SK-N-SH (cell line): ENCODE data around the gene IKZF2.

Source experiments
- CHD2 ChIP-seq: fragments of 150-350 bp; IDR thresholded peaks from 2 replicates; pipeline ENCODE4 v1.6.1; 2018; ENCODE audit warnings: low read length; ENCODE audit not compliant: partially characterized antibody
- EP300 ChIP-seq, 2 experiments: IDR thresholded peaks; 2 replicates each; pipeline versions ENCODE4 v1.4.0 to v1.6.1; 2012; ENCODE audit warnings: borderline replicate concordance in 1 of 2, low read depth in 1 of 2, low read length in 1 of 2
- EZH2phosphoT487 ChIP-seq: fragments of 200-600 bp; sonication (generic); IDR thresholded peaks from 2 replicates; pipeline ENCODE4 v1.6.1; 2017; ENCODE audit warnings: low read depth, mixed run types, mild to moderate bottlenecking, antibody characterized with exemption, moderate library complexity, borderline replicate concordance
- GABPA ChIP-seq: IDR thresholded peaks from 2 replicates; pipeline ENCODE4 v1.4.0; 2012; ENCODE audit warnings: low read depth, mild to moderate bottlenecking
- MAX ChIP-seq: IDR thresholded peaks from 2 replicates; pipeline ENCODE4 v1.4.0; 2012; ENCODE audit warnings: low read depth
- MXI1 ChIP-seq: IDR thresholded peaks from 2 replicates; pipeline ENCODE4 v1.6.1; 2012; ENCODE audit warnings: mild to moderate bottlenecking, low read depth, low read length, improper control_type of control experiment
- NFIC ChIP-seq: IDR thresholded peaks from 2 replicates; pipeline ENCODE4 v1.4.0; 2012; ENCODE audit warnings: borderline replicate concordance
- RAD21 ChIP-seq: IDR thresholded peaks from 2 replicates; pipeline ENCODE4 v1.6.1; 2012; ENCODE audit warnings: mild to moderate bottlenecking, low read length
- RFX5 ChIP-seq: IDR thresholded peaks from 2 replicates; pipeline ENCODE4 v1.6.1; 2012; ENCODE audit warnings: mild to moderate bottlenecking, improper control_type of control experiment, low read length
- RXRA ChIP-seq: IDR thresholded peaks from 2 replicates; pipeline ENCODE4 v1.4.0; 2012; ENCODE audit warnings: low read depth, mild to moderate bottlenecking, borderline replicate concordance
- SMC3 ChIP-seq: IDR thresholded peaks from 2 replicates; pipeline ENCODE4 v1.6.1; 2012; ENCODE audit warnings: low read depth, low read length, improper control_type of control experiment
- TF ChIP-seq, protein P1 (sequence below): IDR thresholded peaks from 2 replicates; pipeline ENCODE4 v1.6.1; 2012; ENCODE audit warnings: mild to moderate bottlenecking, low read depth, low read length, moderate library complexity
- TF ChIP-seq, protein P2 (sequence below): IDR thresholded peaks from 2 replicates; pipeline ENCODE4 v1.4.0; 2012; ENCODE audit warnings: low read depth, borderline replicate concordance
- TF ChIP-seq, protein P3 (sequence below): fragments of 200-600 bp; sonication (generic); IDR thresholded peaks from 2 replicates; pipeline ENCODE4 v1.6.1; 2017; ENCODE audit warnings: antibody characterized with exemption, mild to moderate bottlenecking, moderate library complexity

DNA sequence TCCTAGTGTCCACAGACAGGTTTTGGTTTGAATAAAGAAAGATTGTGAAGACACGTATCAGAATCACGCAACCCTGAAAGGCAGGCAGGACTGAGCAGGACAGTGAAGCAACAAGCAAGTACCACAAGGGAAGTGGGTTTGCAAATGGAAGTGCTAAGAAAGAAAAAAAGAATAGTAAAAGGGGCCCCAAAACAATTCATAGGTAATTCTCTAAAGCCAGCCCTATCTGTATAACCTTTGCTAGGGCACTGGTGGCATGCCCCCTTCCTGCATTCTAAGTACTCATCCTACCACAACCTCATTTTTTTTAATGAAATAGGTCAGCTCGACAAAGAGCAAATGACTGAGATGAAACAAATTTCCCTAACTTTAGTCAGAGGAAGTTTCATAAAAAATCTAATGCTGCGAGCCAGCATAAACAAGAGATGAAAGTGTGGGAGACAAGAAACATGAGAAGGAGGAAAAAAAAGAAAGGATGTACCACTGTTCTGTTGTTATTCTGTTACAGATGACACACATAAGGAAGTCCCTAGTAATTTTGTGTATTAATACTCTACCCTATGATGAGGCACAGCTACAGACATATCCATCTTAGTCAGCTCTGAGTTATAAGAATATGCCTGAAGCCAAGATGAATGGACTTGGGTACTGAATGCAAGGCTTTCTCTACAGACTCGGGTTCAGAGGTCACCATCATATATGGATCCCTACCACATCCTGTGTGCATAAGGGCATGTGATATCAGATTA, 32.2 kb downstream of the IKZF2 start:
- TF ChIP-seq, protein P1, sequence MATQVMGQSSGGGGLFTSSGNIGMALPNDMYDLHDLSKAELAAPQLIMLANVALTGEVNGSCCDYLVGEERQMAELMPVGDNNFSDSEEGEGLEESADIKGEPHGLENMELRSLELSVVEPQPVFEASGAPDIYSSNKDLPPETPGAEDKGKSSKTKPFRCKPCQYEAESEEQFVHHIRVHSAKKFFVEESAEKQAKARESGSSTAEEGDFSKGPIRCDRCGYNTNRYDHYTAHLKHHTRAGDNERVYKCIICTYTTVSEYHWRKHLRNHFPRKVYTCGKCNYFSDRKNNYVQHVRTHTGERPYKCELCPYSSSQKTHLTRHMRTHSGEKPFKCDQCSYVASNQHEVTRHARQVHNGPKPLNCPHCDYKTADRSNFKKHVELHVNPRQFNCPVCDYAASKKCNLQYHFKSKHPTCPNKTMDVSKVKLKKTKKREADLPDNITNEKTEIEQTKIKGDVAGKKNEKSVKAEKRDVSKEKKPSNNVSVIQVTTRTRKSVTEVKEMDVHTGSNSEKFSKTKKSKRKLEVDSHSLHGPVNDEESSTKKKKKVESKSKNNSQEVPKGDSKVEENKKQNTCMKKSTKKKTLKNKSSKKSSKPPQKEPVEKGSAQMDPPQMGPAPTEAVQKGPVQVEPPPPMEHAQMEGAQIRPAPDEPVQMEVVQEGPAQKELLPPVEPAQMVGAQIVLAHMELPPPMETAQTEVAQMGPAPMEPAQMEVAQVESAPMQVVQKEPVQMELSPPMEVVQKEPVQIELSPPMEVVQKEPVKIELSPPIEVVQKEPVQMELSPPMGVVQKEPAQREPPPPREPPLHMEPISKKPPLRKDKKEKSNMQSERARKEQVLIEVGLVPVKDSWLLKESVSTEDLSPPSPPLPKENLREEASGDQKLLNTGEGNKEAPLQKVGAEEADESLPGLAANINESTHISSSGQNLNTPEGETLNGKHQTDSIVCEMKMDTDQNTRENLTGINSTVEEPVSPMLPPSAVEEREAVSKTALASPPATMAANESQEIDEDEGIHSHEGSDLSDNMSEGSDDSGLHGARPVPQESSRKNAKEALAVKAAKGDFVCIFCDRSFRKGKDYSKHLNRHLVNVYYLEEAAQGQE: no peak
- peak; percentile 76; the same call in 1 of the 2 replicates for TF ChIP-seq NFIC
- TF ChIP-seq, protein P2, sequence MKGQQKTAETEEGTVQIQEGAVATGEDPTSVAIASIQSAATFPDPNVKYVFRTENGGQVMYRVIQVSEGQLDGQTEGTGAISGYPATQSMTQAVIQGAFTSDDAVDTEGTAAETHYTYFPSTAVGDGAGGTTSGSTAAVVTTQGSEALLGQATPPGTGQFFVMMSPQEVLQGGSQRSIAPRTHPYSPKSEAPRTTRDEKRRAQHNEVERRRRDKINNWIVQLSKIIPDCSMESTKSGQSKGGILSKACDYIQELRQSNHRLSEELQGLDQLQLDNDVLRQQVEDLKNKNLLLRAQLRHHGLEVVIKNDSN: no peak
- TF ChIP-seq MXI1: no peak
- peak; percentile 44; the same call in 1 of the 2 replicates for TF ChIP-seq RXRA
- TF ChIP-seq SMC3: no peak
- TF ChIP-seq RFX5: no peak
- TF ChIP-seq MAX: peak; percentile 41; the same call in 1 of the 2 replicates
- TF ChIP-seq, protein P3, sequence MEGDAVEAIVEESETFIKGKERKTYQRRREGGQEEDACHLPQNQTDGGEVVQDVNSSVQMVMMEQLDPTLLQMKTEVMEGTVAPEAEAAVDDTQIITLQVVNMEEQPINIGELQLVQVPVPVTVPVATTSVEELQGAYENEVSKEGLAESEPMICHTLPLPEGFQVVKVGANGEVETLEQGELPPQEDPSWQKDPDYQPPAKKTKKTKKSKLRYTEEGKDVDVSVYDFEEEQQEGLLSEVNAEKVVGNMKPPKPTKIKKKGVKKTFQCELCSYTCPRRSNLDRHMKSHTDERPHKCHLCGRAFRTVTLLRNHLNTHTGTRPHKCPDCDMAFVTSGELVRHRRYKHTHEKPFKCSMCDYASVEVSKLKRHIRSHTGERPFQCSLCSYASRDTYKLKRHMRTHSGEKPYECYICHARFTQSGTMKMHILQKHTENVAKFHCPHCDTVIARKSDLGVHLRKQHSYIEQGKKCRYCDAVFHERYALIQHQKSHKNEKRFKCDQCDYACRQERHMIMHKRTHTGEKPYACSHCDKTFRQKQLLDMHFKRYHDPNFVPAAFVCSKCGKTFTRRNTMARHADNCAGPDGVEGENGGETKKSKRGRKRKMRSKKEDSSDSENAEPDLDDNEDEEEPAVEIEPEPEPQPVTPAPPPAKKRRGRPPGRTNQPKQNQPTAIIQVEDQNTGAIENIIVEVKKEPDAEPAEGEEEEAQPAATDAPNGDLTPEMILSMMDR: no peak
- TF ChIP-seq CHD2: no peak
- no peak; the same call in 1 of the 2 replicates for TF ChIP-seq GABPA
- TF ChIP-seq RAD21: no peak
- peak in 1 of 2 experiments; percentile 59; a peak in 1 of 4 replicates for TF ChIP-seq EP300 (IDR thresholded peaks at IDR 0.05; ENCODE audit: borderline replicate concordance in 1 of 2, low read depth in 1 of 2, low read length in 1 of 2)
- no peak for TF ChIP-seq EZH2phosphoT487
